ENCODE data around the gene NLRP10.

DNA sequence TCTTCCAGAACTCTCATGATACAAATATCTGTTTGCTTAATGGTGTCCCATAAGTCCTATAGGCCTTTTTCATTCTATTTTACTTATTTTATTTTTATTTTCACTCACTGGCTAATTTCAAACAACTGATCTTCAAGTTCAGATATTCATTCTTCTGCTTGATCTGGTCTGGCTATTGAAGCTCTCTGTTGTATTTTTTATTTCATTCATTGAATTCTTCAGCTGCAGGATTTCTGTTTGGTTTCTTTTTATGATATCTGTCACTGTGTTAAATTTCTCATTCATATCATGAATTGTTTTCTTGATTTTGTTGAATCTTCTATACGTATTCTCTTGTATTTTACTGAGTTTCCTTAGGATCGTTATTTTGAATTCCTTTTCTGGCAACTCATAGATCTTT is 21.1 kb downstream of the NLRP10 start:
- TF ChIP-seq, protein P1, sequence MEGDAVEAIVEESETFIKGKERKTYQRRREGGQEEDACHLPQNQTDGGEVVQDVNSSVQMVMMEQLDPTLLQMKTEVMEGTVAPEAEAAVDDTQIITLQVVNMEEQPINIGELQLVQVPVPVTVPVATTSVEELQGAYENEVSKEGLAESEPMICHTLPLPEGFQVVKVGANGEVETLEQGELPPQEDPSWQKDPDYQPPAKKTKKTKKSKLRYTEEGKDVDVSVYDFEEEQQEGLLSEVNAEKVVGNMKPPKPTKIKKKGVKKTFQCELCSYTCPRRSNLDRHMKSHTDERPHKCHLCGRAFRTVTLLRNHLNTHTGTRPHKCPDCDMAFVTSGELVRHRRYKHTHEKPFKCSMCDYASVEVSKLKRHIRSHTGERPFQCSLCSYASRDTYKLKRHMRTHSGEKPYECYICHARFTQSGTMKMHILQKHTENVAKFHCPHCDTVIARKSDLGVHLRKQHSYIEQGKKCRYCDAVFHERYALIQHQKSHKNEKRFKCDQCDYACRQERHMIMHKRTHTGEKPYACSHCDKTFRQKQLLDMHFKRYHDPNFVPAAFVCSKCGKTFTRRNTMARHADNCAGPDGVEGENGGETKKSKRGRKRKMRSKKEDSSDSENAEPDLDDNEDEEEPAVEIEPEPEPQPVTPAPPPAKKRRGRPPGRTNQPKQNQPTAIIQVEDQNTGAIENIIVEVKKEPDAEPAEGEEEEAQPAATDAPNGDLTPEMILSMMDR (conservative IDR thresholded peaks at IDR 0.05; ENCODE audit: low read length), result no peak
- no peak for TF ChIP-seq EZH2phosphoT487 (IDR thresholded peaks at IDR 0.05; ENCODE audit: borderline replicate concordance, low read depth, low read length)
